HG02610 (cell line): ENCODE results near the gene TBXAS1.
"Not testable (repeated sequence)": the region's sequence is repeated elsewhere in the genome, so short reads cannot be mapped to it uniquely, and the experiment has no call there.

Source experiments
- ATAC-seq: cut with Tn5 transposase; IDR thresholded peaks from one replicate; pipeline ENCODE4 v1.9.1; 2021; ENCODE audit warnings: mild to moderate bottlenecking, moderate library complexity; ENCODE audit not compliant: unreplicated experiment

Gene TBXAS1

GRCh38 chr7:139825666-139826290, 3.3 kb upstream of the TBXAS1 start:
- no peak for ATAC-seq

DNA sequence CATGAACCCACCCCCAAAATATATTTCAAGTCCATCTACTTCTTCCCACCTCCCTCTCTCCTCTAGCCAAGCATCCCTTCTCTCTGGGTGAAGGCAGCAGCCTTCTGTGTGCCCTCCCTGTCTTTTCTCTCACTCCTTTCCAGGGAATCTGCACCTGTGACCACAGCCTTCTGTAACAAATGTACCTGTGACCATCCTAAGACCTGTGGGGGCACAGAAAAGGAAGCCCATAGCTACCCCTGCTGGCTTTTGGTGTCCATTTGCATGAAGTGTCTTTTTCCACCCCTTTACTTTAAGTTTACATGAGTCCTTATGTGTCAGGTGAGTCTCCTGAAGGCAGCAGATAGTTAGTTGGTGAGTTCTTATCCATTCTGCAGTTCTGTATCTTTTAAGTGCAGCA, 2.0 kb upstream of the TBXAS1 start:
- ATAC-seq = no peak

DNA sequence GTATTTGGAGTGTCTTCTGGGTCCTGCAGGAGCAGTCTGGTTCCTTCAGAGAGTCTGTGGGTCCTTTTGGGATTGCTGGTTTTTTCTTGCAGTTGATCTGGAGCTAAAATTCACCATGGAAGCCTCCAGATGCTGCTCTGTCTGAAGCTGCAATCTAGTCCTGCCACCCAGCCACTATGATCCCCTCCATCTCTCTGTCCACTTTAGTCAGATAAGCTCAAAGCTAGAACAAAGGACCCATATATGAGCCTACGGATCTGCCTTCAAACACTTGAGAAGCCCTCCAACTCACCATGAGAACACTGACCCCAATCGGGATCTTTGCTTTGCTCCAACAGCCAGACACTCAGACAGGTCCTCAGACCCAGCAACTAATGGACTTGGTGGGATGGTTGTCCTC, 618 bp upstream of the TBXAS1 start:
- ATAC-seq = no peak

DNA sequence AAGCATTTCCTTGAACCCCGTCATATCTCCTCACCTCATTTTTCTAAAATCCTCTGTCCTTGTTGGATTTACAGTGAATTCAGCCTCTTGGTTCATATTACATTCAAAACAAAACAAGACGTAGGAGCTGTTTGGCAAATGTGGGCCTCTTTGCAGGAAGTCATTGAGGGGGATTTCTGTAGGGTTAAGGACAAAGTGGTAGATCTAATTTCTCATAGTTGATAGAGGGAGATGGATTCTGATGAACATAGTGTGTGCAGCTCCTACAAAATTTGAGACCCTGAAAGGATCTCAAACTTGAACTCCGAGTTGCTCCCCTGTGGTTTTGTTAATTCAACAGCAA, 682 bp downstream of the TBXAS1 start:
- ATAC-seq = peak; percentile 28

- ATAC-seq = no peak
Observed at GRCh38 chr7:139830292-139830691, 1.2 kb downstream of the TBXAS1 start.

GRCh38 chr7:139830782-139831501, 1.9 kb downstream of the TBXAS1 start:
- no peak for ATAC-seq

DNA sequence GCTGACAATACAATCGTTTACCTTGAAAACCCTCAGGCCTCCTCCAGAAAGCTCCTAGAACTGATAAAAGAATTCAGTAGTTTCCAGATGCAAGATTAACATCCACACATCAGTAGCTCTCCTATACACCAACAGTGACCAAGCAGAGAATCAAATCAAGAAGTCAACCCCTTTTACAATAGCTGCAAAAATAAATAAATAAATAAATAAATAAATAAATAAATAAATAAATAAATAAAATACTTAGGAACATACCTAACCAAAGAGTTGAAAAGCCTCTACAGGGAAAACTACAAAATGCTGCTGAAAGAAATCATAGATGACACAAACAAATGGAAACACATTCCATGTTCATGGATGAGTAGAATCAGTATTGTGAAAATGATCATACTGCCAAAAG, 6.8 kb downstream of the TBXAS1 start:
- not testable (repeated sequence) for ATAC-seq

DNA sequence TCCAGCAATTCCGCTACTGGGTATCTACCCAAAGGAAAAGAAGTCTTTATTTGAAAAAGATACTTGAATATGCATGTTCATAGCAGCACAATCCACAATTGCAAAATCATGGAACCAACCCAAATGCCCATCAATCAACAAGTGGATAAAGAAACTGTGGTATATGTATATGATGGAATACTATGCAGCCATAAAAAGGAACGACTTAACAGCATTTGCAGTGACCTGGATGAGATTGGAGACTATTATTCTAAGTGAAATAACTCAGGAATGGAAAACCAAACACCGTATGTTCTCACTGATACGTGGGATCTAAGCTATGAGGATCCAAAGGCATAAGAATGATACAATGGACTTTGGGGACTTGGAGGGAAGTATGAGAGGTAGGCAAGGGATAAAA, 8.2 kb downstream of the TBXAS1 start:
- not testable (repeated sequence) for ATAC-seq

DNA sequence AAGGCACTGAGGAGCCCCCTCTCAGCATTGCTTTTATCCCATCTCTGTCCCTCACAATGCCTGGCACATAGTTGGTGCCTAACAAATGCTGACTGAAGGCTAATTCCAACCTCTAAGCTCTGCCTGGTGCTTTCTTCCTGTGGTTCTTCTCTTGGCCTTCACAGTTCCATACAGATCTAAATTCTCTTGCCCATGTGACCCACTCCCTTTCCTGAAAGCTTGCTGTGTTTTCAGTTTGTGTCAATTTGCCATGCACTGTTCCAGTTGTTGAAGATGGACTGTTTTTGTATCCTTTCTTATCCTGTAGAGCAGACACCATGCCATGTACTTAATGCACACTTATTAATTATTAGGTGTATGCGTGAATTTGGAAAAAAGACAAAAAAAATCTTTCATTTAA, 9.2 kb downstream of the TBXAS1 start:
- no peak for ATAC-seq

DNA sequence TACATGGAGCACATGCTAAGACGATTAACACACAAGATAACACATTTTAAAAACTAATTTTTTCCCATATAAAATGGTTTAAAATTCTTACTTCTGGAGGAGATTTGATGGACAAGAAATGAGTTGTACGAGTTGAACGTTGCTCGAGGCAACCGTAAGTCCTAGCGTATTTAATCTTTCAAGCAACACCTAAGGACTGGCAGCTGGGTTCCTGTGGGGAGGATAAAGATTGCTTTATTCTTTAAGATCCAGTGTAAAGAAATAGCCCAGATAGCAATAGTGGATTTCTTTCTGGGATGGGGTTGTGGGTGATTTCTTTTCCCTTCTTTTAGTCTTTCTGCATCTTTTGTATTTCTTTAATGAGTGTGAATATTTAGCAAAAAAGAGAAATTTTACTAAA, 9.8 kb downstream of the TBXAS1 start:
- no peak for ATAC-seq

GRCh38 chr7:139840776-139841175, 11.7 kb downstream of the TBXAS1 start:
- no peak for ATAC-seq

- ATAC-seq = peak; percentile 74
Observed at GRCh38 chr7:139842401-139843210, 13.5 kb downstream of the TBXAS1 start.

- not testable (repeated sequence) for ATAC-seq
Observed at GRCh38 chr7:139843211-139843537, 14.1 kb downstream of the TBXAS1 start.

- no peak for ATAC-seq
Observed at GRCh38 chr7:139844779-139845442, 15.8 kb downstream of the TBXAS1 start.

DNA sequence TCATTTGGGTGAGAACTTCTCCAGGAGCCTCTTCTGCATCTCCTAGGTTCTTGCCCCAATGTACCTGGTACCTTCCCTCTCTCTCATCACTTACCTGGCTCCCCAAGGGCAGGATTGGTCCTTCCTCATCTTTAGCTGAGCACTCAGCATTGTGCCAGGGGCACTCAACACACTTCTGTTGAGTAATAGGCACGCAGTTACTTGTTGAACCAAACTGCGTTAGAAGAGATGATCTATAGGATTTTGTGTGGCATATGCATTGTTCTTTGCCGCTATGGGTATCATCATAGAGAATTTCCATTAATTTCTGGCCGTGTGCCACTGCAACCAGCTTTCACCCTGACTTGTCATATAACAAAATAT, 16.4 kb downstream of the TBXAS1 start:
- no peak for ATAC-seq

DNA sequence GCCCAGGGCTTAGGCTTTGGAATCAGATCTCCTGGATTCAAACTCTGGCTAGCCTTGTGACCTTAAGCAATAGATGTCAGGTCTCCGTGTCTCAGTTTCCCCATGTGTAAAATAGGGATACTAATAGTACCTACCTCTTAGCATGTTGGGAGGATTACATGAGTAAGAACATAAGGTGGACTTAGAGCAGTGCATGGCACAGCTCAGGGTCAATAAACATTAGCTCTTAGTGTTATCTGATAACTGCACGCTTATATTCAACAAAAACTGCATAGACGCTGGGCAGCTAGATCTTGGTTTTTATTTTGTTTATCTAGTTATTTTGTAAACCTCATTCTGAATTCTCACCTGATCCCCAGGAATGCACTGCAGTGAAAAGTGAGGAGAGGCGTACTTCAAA, 17.2 kb downstream of the TBXAS1 start:
- ATAC-seq = no peak

DNA sequence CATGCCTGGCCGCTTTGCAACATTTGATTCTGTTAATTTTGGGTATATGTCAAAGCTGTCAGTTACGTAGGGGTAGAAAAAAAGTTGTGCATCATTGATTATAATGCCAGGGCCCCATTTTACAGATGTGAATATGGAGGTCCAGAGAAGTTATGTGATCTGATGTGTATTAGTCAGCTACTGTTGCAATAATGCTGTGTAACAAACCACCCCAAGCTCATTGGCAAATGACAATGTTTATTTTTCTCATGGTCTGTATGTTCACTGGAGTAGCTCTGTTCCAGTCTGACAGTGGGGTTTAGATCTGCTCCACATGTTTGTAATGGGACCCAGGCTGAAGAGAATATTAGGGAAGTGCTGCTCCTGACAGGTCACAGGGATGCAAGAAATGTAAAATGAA, 19.2 kb downstream of the TBXAS1 start:
- no peak for ATAC-seq

DNA sequence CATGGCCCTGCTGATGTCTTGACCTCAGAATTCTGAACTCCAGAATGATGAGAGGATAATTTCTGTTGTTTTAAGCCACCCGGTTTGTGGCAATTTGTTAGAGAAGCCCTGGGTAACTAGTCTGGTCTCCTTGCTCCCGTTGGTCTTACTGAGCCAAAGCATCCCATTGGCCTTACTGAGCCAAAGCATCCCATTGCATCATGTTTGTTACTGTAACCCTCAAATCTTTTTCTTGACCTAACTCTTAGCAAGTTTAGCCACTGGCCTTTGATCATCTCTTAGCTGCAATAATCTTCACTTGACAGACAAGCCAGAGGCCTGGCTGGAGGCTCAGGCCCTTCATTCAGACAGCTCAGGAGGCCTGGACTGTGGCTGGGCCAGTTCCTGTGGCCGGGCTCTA, 21.8 kb downstream of the TBXAS1 start:
- ATAC-seq = no peak

DNA sequence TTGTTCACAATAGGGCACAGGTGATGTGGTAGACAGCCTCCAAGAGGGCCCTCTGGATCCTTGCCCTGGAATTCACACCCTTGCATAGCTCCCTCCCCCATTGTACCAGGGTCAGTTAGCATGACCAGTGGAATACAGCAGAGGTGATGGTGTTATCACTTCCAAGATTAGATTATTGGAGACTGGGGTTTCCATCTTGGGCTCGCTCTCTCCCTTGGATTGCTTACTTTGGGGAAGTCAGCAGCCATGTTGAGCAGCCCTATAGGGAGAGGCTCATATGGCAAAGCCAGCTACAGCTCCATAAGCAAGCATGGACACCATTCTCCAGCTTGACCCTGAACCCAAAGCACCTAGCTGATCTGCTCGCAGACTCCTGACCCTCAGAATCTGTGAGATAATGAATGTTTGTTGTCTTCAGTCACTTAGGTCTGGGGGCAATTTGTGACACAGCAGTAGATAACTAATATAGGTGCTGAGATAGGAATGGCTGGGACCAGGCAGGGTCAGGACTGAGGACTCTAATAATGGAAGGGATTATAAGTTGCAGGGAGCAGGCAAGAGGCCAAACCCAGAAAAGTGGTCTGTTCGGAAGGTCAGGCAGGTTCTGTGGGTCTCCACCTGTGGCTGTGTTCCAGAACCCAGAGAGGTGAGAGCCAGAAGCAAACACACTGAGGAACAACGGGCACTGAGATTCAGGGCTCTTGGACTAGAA, 22.9 kb downstream of the TBXAS1 start:
- ATAC-seq = no peak

GRCh38 chr7:139852482-139852845, 23.4 kb downstream of the TBXAS1 start:
- ATAC-seq = no peak

DNA sequence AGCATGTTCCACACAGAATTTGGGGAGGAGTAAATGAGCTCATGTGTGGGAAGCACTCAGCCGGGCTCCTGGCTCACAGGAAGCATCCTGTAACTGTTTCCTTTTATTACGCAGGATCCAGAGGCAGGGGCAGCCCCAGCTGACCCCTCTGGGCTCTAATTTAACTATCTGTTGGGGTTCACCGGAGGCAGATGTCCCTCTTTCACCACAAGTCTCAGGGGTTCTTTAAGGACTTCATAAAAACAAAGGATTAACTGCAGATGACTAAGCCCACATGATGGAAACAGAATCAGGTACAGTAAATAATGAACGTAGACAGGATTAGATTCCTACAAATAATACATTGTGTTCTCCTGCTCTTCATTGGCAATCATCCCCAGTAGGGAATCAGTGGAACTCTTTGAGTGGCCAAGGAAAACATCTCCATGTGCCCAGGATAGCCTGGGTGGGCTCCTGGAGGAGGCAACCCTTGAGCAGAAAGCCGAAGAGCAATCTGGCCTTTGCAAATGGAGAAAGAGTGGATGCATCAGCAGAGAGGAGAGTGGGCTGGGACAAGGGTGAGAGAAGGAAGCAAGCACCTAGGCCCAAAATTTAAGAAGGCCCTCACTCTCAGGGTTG, 24.6 kb downstream of the TBXAS1 start:
- ATAC-seq = no peak
